SK-N-SH treated with all-trans-retinoic acid at 6 μM for 48 hours (cell line): ENCODE data around the gene ATP8B3.

Source experiments
- ATAC-seq: fragments of 200-7000 bp; cut with Tn5 transposase; 3 replicates; pipeline ENCODE4 v1.9.1; 2020; ENCODE audit warnings: mild to moderate bottlenecking, moderate library complexity
- ARNTL ChIP-seq: fragments of 450-650 bp; formaldehyde crosslinking; IDR thresholded peaks from 2 replicates; pipeline ENCODE4 v1.5.0; 2020; ENCODE audit warnings: low read depth, mild to moderate bottlenecking, moderate library complexity, borderline replicate concordance
- BACH2 ChIP-seq: fragments of 250-450 bp; sonication (Bioruptor Pico); IDR thresholded peaks from 2 replicates; pipeline ENCODE4 v1.9.0; 2021; ENCODE audit warnings: mild to moderate bottlenecking, borderline replicate concordance
- CREB5 ChIP-seq: fragments of 250-450 bp; sonication (Bioruptor Pico); IDR thresholded peaks from 2 replicates; pipeline ENCODE4 v1.5.1; 2020; ENCODE audit warnings: low read depth, mild to moderate bottlenecking, moderate library complexity
- CSDC2 ChIP-seq: fragments of 250-450 bp; sonication (Bioruptor Pico); IDR thresholded peaks from 2 replicates; pipeline ENCODE4 v1.5.0; 2020; ENCODE audit warnings: mild to moderate bottlenecking, moderate library complexity
- CSRNP3 ChIP-seq: fragments of 250-450 bp; sonication (Bioruptor Pico); IDR thresholded peaks from 2 replicates; pipeline ENCODE4 v1.5.1; 2021; ENCODE audit warnings: mild to moderate bottlenecking, moderate library complexity
- ESRRG ChIP-seq: fragments of 250-450 bp; sonication (Bioruptor Pico); IDR thresholded peaks from 2 replicates; pipeline ENCODE4 v1.6.1; 2021; ENCODE audit warnings: mild to moderate bottlenecking
- ISL1 ChIP-seq: fragments of 250-450 bp; sonication (Bioruptor Pico); IDR thresholded peaks from 2 replicates; pipeline ENCODE4 v2.1.2; 2022; ENCODE audit warnings: mild to moderate bottlenecking, moderate library complexity
- OSR1 ChIP-seq: fragments of 250-450 bp; sonication (Bioruptor Pico); IDR thresholded peaks from 2 replicates; pipeline ENCODE4 v1.8.0; 2022; ENCODE audit warnings: moderate library complexity, mild to moderate bottlenecking, inconsistent platforms
- PATZ1 ChIP-seq: fragments of 250-450 bp; sonication (Bioruptor Pico); IDR thresholded peaks from 2 replicates; pipeline ENCODE4 v1.8.0; 2020; ENCODE audit warnings: mild to moderate bottlenecking, moderate library complexity, borderline replicate concordance
- POU6F1 ChIP-seq: fragments of 250-450 bp; sonication (Bioruptor Pico); IDR thresholded peaks from 2 replicates; pipeline ENCODE4 v1.8.0; 2021; ENCODE audit warnings: low read depth, mild to moderate bottlenecking, moderate library complexity, borderline replicate concordance
- PPARA ChIP-seq: fragments of 250-450 bp; sonication (Bioruptor Pico); IDR thresholded peaks from 2 replicates; pipeline ENCODE4 v1.5.0; 2020; ENCODE audit warnings: mild to moderate bottlenecking, borderline replicate concordance
- RARB ChIP-seq: fragments of 250-450 bp; sonication (Bioruptor Pico); IDR thresholded peaks from 2 replicates; pipeline ENCODE4 v1.8.0; 2021; ENCODE audit warnings: mild to moderate bottlenecking, moderate library complexity
- TOX ChIP-seq: fragments of 250-450 bp; sonication (Bioruptor Pico); IDR thresholded peaks from 2 replicates; pipeline ENCODE4 v1.8.0; 2021; ENCODE audit warnings: mild to moderate bottlenecking, moderate library complexity, borderline replicate concordance
- TSHZ2 ChIP-seq: fragments of 250-450 bp; sonication (Bioruptor Pico); IDR thresholded peaks from 2 replicates; pipeline ENCODE4 v1.5.0; 2020; ENCODE audit warnings: mild to moderate bottlenecking, moderate library complexity
- ZC3H10 ChIP-seq: fragments of 250-450 bp; sonication (Bioruptor Pico); IDR thresholded peaks from 2 replicates; pipeline ENCODE4 v1.5.1; 2021; ENCODE audit warnings: mild to moderate bottlenecking, moderate library complexity
- ZFP3 ChIP-seq: fragments of 250-450 bp; sonication (Bioruptor Pico); IDR thresholded peaks from 2 replicates; pipeline ENCODE4 v1.5.0; 2020; ENCODE audit warnings: mild to moderate bottlenecking, moderate library complexity
- ZFP30 ChIP-seq: fragments of 450-650 bp; formaldehyde crosslinking; IDR thresholded peaks from 2 replicates; pipeline ENCODE4 v1.5.0; 2022; ENCODE audit warnings: mild to moderate bottlenecking, moderate library complexity
- ZNF565 ChIP-seq: fragments of 450-650 bp; formaldehyde crosslinking; conservative IDR thresholded peaks from 2 replicates; pipeline ENCODE4 v1.5.0; 2020; ENCODE audit warnings: low read depth, mild to moderate bottlenecking, moderate library complexity
- ZNF70 ChIP-seq: fragments of 450-650 bp; formaldehyde crosslinking; IDR thresholded peaks from 2 replicates; pipeline ENCODE4 v1.5.0; 2020; ENCODE audit warnings: mild to moderate bottlenecking, moderate library complexity
- ZNF8 ChIP-seq: fragments of 450-650 bp; formaldehyde crosslinking; IDR thresholded peaks from 2 replicates; pipeline ENCODE4 v1.5.0; 2020; ENCODE audit warnings: mild to moderate bottlenecking, moderate library complexity

ATP8B3 gene

GRCh38 chr19:1782521-1782920 lies 29.6 kb downstream of the ATP8B3 start (continued):
- TF ChIP-seq PATZ1 (CRISPR knock-in tag), result no peak
- TF ChIP-seq ZNF565, result no peak
- TF ChIP-seq, all 23 proteins: peak for 0

- TF ChIP-seq ZNF8 (CRISPR knock-in tag) (no peak), ZNF70 (CRISPR knock-in tag) (no peak), PATZ1 (CRISPR knock-in tag) (no peak), ISL1 (CRISPR knock-in tag) (no peak), ARNTL (CRISPR knock-in tag) (no peak), CREB5 (CRISPR knock-in tag) (no peak), ZC3H10 (CRISPR knock-in tag) (no peak), CSRNP3 (CRISPR knock-in tag) (no peak), ZFP3 (CRISPR knock-in tag) (no peak), PPARA (no peak), ZNF565 (no peak), POU6F1 (no peak), OSR1 (no peak), BACH2 (CRISPR knock-in tag) (no peak), TOX (CRISPR knock-in tag) (no peak), TSHZ2 (CRISPR knock-in tag) (no peak), CSDC2 (CRISPR knock-in tag) (no peak), ZFP30 (CRISPR knock-in tag) (no peak)
- peak; percentile 62 for ATAC-seq
These were observed 31.7 kb downstream of the ATP8B3 start for GRCh38 chr19:1780272-1780958.

- no peak for TF ChIP-seq PPARA
- TF ChIP-seq CREB5 (CRISPR knock-in tag), result no peak
- no peak for TF ChIP-seq ESRRG (CRISPR knock-in tag)
- TF ChIP-seq RARB, result no peak
- no peak for TF ChIP-seq CSDC2 (CRISPR knock-in tag)
- no peak for TF ChIP-seq OSR1
- TF ChIP-seq ZNF70 (CRISPR knock-in tag), result no peak
- TF ChIP-seq, all 23 proteins: peak for 0
- no peak for ATAC-seq
These were observed 32.5 kb downstream of the ATP8B3 start for GRCh38 chr19:1779574-1779973.
